Caco-2 (cell line): ENCODE results near the gene LINS1. TPM values are rescaled to one million over a fixed set of nuclear protein-coding genes. Genes with fewer than 3 reads are reported as not detected.
"Not testable (repeated sequence)": the region's sequence is repeated elsewhere in the genome, so short reads cannot be mapped to it uniquely, and the experiment has no call there.

Experiments used
- BruUV-seq: library from RNA; stranded (reverse); fragments of 400-500 nt; replicated peaks from 2 replicates; lab custom pipeline; 2021; lab: Mats Ljungman, UMichigan
- CTCF ChIA-PET: fragments of 300-600 bp; sonication (Branson Sonifier 250); formaldehyde crosslinking; loops from one replicate; lab custom pipeline; 2022; ENCODE audit warnings: antibody characterized with exemption; lab: Charles Lee
- POLR2A ChIA-PET: fragments of 300-600 bp; sonication (Branson Sonifier 250); formaldehyde crosslinking; loops from one replicate; lab custom pipeline; 2022; ENCODE audit warnings: antibody characterized with exemption; lab: Charles Lee
- DNase-seq, 2 experiments: peaks; one replicate each; pipeline versions ENCODE4 v3.0.0 to v3.0.0-alpha.2; 2020 to 2022
- H3K27me3 ChIP-seq: replicated peaks from 2 replicates; pipeline ENCODE4 v1.6.0; 2011; ENCODE audit warnings: low read length; ENCODE audit not compliant: control insufficient read depth, insufficient read depth
- H3K36me3 ChIP-seq: 2 replicates; pipeline ENCODE4 v1.5.1; 2011; ENCODE audit warnings: low read length; ENCODE audit not compliant: control insufficient read depth, insufficient read depth
- H3K4me1 ChIP-seq: fragments of 250-450 bp; sonication (Bioruptor Pico); 2 replicates; pipeline ENCODE4 v1.5.1; 2020; ENCODE audit warnings: mild to moderate bottlenecking
- H3K4me3 ChIP-seq: 2 replicates; pipeline ENCODE4 v1.5.1; 2011; ENCODE audit warnings: low read depth, mild to moderate bottlenecking, control low read depth, low read length
- H3K9me3 ChIP-seq: fragments of 250-450 bp; sonication (Bioruptor Pico); 2 replicates; pipeline ENCODE4 v1.5.1; 2020; ENCODE audit warnings: mild to moderate bottlenecking, moderate library complexity
- H3K27ac Mint-ChIP-seq: one replicate; pipeline ENCODE4 v1.8.0; 2022; ENCODE audit warnings: mixed read lengths; ENCODE audit not compliant: unreplicated experiment
- H3K27me3 Mint-ChIP-seq: one replicate; pipeline ENCODE4 v1.8.0; 2022; ENCODE audit warnings: mixed read lengths; ENCODE audit not compliant: insufficient read depth, unreplicated experiment
- H3K36me3 Mint-ChIP-seq: one replicate; pipeline ENCODE4 v1.8.0; 2022; ENCODE audit warnings: mild to moderate bottlenecking, mixed read lengths; ENCODE audit not compliant: insufficient read depth, unreplicated experiment
- H3K4me1 Mint-ChIP-seq: one replicate; pipeline ENCODE4 v1.8.0; 2022; ENCODE audit warnings: low read depth, mixed read lengths; ENCODE audit not compliant: unreplicated experiment
- H3K4me3 Mint-ChIP-seq: one replicate; pipeline ENCODE4 v1.8.0; 2022; ENCODE audit warnings: mild to moderate bottlenecking, moderate library complexity, mixed read lengths; ENCODE audit not compliant: unreplicated experiment
- H3K9me3 Mint-ChIP-seq: one replicate; pipeline ENCODE4 v1.8.0; 2022; ENCODE audit warnings: mixed read lengths; ENCODE audit not compliant: unreplicated experiment
- CTCF ChIP-seq, 2 experiments: fragments of 200-600 bp in 1 of 2; IDR thresholded peaks; 1 replicate in 1 of 2; 2 replicates in 1 of 2; pipeline versions ENCODE4 v1.5.1 to v1.8.0; 2011 to 2022; ENCODE audit warnings: antibody characterized with exemption in 1 of 2, control low read depth in 1 of 2, inconsistent platforms in 1 of 2, low read depth in 1 of 2, low read length in 1 of 2, mild to moderate bottlenecking in 1 of 2, moderate library complexity in 1 of 2; ENCODE audit not compliant: insufficient read depth in 1 of 2, severe bottlenecking in 1 of 2, unreplicated experiment in 1 of 2
- intact Hi-C: fragments of 100-400 bp; cut with micrococcal nuclease; formaldehyde crosslinking; loops from one replicate; pipeline ENCODE4 v1.10.0; 2022; ENCODE audit not compliant: unreplicated experiment
- total RNA-seq: library from RNA; stranded (reverse); gene quantifications from 2 replicates; pipeline ENCODE4 v1.2.3, GENCODE V29; 2022

The LINS1 gene
- total RNA-seq, 1 experiment from 2014 or later = 11.0 TPM

GRCh38 chr15:100593431-100593830, 8.6 kb downstream of the LINS1 start:
- H3K4me1 ChIP-seq = no peaks in the 10 kb centered on the region
- H3K4me3 ChIP-seq = no peak overlapping the region
- TF ChIP-seq CTCF (IDR thresholded peaks at IDR 0.05; ENCODE audit: insufficient read depth in 1 of 2, low read depth in 1 of 2, low read length in 1 of 2, severe bottlenecking in 1 of 2, unreplicated experiment in 1 of 2) = no peak
- no peaks in the 10 kb centered on the region for H3K4me1 Mint-ChIP-seq
- H3K9me3 ChIP-seq = peaks cover 20% of the 10 kb centered on the region
- H3K4me3 Mint-ChIP-seq = no peak overlapping the region
- H3K36me3 Mint-ChIP-seq = peaks cover 6% of the 10 kb centered on the region
- H3K36me3 ChIP-seq = no peaks in the 10 kb centered on the region
- no TSS peak for BruUV-seq
- H3K27ac Mint-ChIP-seq = no peak overlapping the region
- H3K9me3 Mint-ChIP-seq = no peaks in the 10 kb centered on the region
- H3K27me3 ChIP-seq = no peaks in the 10 kb centered on the region
- ChIA-PET CTCF (no interaction called here), POLR2A (no interaction called here)
- DNase-seq = no peak
- intact Hi-C loops = no loop called here
- H3K27me3 Mint-ChIP-seq = no peaks in the 10 kb centered on the region

- ChIA-PET CTCF (no interaction called here), POLR2A (no interaction called here)
- Histone ChIP-seq H3K9me3 (peaks cover 25% of the 10 kb centered on the region), H3K4me1 (no peaks in the 10 kb centered on the region), H3K4me3 (no peak overlapping the region), H3K36me3 (no peaks in the 10 kb centered on the region), H3K27me3 (no peaks in the 10 kb centered on the region)
- BruUV-seq = no TSS peak
- H3K9me3 Mint-ChIP-seq = no peaks in the 10 kb centered on the region
- TF ChIP-seq CTCF (IDR thresholded peaks at IDR 0.05; ENCODE audit: insufficient read depth in 1 of 2, low read depth in 1 of 2, low read length in 1 of 2, severe bottlenecking in 1 of 2, unreplicated experiment in 1 of 2) = no peak
- H3K4me1 Mint-ChIP-seq = no peaks in the 10 kb centered on the region
- no peak overlapping the region for H3K27ac Mint-ChIP-seq
- no peak for DNase-seq
- peaks cover 6% of the 10 kb centered on the region for H3K36me3 Mint-ChIP-seq
- intact Hi-C loops = no loop called here
- no peak overlapping the region for H3K4me3 Mint-ChIP-seq
- no peaks in the 10 kb centered on the region for H3K27me3 Mint-ChIP-seq
These were observed 9.1 kb downstream of the LINS1 start for GRCh38 chr15:100592898-100593297.

GRCh38 chr15:100591835-100592234, 10.1 kb downstream of the LINS1 start:
- H3K9me3 Mint-ChIP-seq = no peaks in the 10 kb centered on the region
- CTCF ChIA-PET = no interaction called here

GRCh38 chr15:100591163-100591562, 10.8 kb downstream of the LINS1 start:
- H3K27ac Mint-ChIP-seq, DNase-seq, H3K9me3 Mint-ChIP-seq, H3K36me3 ChIP-seq, CTCF ChIA-PET, H3K4me1 ChIP-seq, H3K36me3 Mint-ChIP-seq, H3K27me3 ChIP-seq, POLR2A ChIA-PET, H3K4me3 ChIP-seq, H3K4me3 Mint-ChIP-seq, BruUV-seq, H3K4me1 Mint-ChIP-seq, H3K27me3 Mint-ChIP-seq, intact Hi-C loops: not testable (repeated sequence)
- H3K9me3 ChIP-seq = peaks cover 28% of the 10 kb centered on the region

More at GRCh38 chr15:100591835-100592234, 10.1 kb downstream of the LINS1 start:
- H3K27me3 ChIP-seq = no peaks in the 10 kb centered on the region
- DNase-seq = no peak
- no peak overlapping the region for H3K27ac Mint-ChIP-seq
- no peaks in the 10 kb centered on the region for H3K27me3 Mint-ChIP-seq
- intact Hi-C loops = no loop called here
- TF ChIP-seq CTCF (IDR thresholded peaks at IDR 0.05; ENCODE audit: insufficient read depth in 1 of 2, low read depth in 1 of 2, low read length in 1 of 2, severe bottlenecking in 1 of 2, unreplicated experiment in 1 of 2) = no peak
- H3K4me1 Mint-ChIP-seq = no peaks in the 10 kb centered on the region
- H3K4me1 ChIP-seq = no peaks in the 10 kb centered on the region
- POLR2A ChIA-PET = no interaction called here
- no peak overlapping the region for H3K4me3 ChIP-seq
- no TSS peak for BruUV-seq
- peaks cover 25% of the 10 kb centered on the region for H3K9me3 ChIP-seq
- H3K36me3 ChIP-seq = no peaks in the 10 kb centered on the region
- H3K36me3 Mint-ChIP-seq = peaks cover 6% of the 10 kb centered on the region
- no peak overlapping the region for H3K4me3 Mint-ChIP-seq
